Measurements from ENCODE around the gene PFN3. TPM values are rescaled to one million over a fixed set of nuclear protein-coding genes. Genes with fewer than 3 reads are reported as not detected.

The PFN3 gene
- total and polyA plus RNA-seq, 2 of the 13 experiments (the other 11 are each of a cell fraction or from before 2014, with no cell fraction given) = not detected

DNA sequence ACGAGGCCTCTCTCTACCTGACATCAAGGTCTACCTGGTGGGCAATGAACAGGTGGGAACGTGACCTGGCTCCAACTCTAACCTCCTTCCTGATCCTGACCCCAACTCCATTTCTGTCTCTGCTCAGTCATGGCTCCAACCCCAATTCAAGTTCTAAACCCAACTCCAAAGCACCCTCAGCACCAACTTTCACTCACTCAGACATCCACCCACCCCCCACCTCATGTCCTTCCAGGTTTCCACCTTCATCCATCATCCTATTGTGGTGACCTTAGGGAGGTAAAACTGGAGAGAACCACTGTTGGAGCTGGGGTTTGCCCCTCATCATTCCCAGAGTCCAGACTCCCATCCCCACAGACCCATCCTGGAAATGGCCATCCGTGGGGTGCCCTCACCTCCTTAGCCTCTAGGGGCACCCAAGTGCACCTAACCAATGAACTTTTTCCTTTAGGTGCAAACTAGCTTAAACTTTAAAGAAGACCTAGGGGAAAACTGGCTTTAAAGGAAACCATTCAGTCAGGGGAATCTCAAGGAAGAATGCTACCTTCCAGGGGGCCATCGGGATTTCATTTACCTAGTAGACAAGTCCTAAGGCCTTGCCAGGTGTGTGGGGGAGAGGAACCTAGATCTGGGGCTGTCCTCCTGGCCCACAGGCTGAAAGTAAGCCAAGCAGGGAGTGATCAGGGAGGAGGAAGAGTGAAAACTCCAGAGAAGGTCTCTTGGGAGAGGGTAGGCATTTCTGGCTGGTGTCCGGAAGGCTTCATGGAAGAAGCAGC, 31.4 kb downstream of the PFN3 start (continued):
- TF ChIP-seq ZNF782 (CRISPR knock-in tag; IDR thresholded peaks at IDR 0.05; ENCODE audit: borderline replicate concordance) (no peak), AKAP8 (CRISPR knock-in tag; IDR thresholded peaks at IDR 0.05) (no peak), NFKBIZ (CRISPR knock-in tag; IDR thresholded peaks at IDR 0.05) (no peak), ZNF180 (CRISPR knock-in tag; IDR thresholded peaks at IDR 0.05; ENCODE audit: borderline replicate concordance, low read depth) (no peak), CTCF (CRISPR knock-in tag; IDR thresholded peaks at IDR 0.05) (peak; percentile 56), ZNF841 (CRISPR knock-in tag; IDR thresholded peaks at IDR 0.05; ENCODE audit: borderline replicate concordance) (no peak), ZNF329 (CRISPR knock-in tag; IDR thresholded peaks at IDR 0.05; ENCODE audit: low read depth) (no peak), CENPT (CRISPR knock-in tag; IDR thresholded peaks at IDR 0.05; ENCODE audit: low read depth) (no peak), ZZZ3 (CRISPR knock-in tag; IDR thresholded peaks at IDR 0.05; ENCODE audit: borderline replicate concordance) (no peak)
- TF ChIP-seq, protein P1, sequence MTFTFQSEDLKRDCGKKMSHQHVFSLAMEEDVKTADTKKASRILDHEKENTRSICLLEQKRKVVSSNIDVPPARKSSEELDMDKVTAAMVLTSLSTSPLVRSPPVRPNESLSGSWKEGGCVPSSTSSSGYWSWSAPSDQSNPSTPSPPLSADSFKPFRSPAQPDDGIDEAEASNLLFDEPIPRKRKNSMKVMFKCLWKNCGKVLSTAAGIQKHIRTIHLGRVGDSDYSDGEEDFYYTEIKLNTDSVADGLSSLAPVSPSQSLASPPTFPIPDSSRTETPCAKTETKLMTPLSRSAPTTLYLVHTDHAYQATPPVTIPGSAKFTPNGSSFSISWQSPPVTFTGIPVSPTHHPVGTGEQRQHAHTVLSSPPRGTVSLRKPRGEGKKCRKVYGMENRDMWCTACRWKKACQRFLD (CRISPR knock-in tag; IDR thresholded peaks at IDR 0.05; ENCODE audit: borderline replicate concordance) = 0 out of 2 replicates have a peak, but pooled peaks have one; percentile 22

Measured in HepG2 (cell line).